Astrocyte of the spinal cord (primary cell): ENCODE measurements around the gene STOX1.
"Not testable (repeated sequence)": the region's sequence is repeated elsewhere in the genome, so short reads cannot be mapped to it uniquely, and the experiment has no call there.

Experiments
- DNase-seq: peaks from one replicate; pipeline ENCODE4 v3.0.0; 2011; ENCODE audit warnings: low read depth, low spot score
- H3K4me3 ChIP-seq: 2 replicates; pipeline ENCODE4 v1.5.1; 2011; ENCODE audit warnings: low read depth, mild to moderate bottlenecking, low read length, moderate library complexity
- in situ Hi-C: cut with HindIII; loops from 2 replicates; pipeline ENCODE4 v1.10.0; 2017; ENCODE audit warnings: low sequenced_read_pairs
- TF ChIP-seq, protein P1 (sequence below): IDR thresholded peaks from 2 replicates; pipeline ENCODE4 v1.5.1; 2012; ENCODE audit warnings: low read depth, mild to moderate bottlenecking, low read length, inconsistent platforms

The STOX1 gene

DNA sequence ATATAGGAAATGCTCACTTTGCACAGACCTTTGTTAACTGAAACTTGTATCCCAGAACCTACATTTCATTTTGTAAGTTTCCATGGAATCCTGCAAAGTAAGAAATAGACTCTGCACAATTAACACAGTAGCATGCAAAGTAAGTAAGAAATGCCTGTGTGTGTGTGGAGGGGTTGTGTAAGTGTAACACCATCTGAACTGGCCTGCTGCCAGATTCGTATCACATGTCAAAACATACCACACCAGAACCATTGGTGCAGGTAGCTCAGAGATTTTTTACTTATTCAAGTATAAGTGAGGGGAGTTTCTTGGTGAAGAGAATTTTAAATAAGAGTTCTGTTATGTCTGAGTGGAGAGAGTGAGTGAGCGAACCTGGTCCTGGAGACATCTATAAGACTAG is 110.8 kb downstream of the STOX1 start:
- in situ Hi-C loops: no loop called here
- TF ChIP-seq, protein P1, sequence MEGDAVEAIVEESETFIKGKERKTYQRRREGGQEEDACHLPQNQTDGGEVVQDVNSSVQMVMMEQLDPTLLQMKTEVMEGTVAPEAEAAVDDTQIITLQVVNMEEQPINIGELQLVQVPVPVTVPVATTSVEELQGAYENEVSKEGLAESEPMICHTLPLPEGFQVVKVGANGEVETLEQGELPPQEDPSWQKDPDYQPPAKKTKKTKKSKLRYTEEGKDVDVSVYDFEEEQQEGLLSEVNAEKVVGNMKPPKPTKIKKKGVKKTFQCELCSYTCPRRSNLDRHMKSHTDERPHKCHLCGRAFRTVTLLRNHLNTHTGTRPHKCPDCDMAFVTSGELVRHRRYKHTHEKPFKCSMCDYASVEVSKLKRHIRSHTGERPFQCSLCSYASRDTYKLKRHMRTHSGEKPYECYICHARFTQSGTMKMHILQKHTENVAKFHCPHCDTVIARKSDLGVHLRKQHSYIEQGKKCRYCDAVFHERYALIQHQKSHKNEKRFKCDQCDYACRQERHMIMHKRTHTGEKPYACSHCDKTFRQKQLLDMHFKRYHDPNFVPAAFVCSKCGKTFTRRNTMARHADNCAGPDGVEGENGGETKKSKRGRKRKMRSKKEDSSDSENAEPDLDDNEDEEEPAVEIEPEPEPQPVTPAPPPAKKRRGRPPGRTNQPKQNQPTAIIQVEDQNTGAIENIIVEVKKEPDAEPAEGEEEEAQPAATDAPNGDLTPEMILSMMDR: no peak
- H3K4me3 ChIP-seq: no peak overlapping the region
- DNase-seq: no peak

GRCh38 chr10:68938884-68939283 is 111.6 kb downstream of the STOX1 start:
- no peak overlapping the region for H3K4me3 ChIP-seq
- TF ChIP-seq, protein P1: no peak
- in situ Hi-C loops: no loop called here
- DNase-seq: no peak

DNA sequence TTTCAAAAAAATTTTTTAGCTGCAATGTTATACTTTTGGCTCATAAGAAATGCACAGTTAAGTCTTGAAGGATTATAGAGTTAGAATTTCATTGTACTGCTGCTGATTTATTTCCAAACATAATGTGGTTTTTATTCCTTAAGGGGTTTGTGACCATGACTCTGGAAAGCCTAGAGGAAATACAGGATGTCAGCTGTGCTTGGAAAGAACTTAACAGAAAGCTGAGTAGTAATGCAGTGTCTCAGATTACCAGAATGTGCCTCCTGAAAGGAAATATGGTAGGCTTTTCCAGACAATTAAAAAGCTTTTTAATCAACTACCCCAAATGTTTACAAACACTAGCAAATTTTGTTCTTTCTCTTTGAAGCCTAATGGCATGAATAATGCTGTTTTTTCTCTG is 113.6 kb downstream of the STOX1 start:
- DNase-seq, in situ Hi-C loops, H3K4me3 ChIP-seq: not testable (repeated sequence)
